ENCODE results near the gene HSD17B14.

DNA sequence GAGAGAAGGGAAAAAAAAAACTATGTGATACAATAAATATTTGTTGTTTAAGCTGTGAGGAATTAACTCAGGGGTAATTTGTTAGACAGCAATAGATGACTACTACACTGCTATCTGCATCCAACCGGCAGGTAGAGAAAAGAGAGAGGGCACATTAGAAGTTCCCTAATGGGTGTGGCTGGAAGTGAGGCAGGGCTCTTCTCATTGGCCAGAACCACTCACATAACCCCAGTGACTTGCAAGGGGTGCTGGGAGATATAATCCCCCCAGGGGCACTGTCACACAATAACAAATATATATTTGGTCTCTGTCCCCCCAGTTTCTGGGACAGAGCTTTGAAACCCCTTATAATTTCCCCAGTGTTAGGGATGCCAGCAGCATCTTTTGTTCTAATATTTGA, 56.7 kb downstream of the HSD17B14 start:
- TF ChIP-seq, protein P1, sequence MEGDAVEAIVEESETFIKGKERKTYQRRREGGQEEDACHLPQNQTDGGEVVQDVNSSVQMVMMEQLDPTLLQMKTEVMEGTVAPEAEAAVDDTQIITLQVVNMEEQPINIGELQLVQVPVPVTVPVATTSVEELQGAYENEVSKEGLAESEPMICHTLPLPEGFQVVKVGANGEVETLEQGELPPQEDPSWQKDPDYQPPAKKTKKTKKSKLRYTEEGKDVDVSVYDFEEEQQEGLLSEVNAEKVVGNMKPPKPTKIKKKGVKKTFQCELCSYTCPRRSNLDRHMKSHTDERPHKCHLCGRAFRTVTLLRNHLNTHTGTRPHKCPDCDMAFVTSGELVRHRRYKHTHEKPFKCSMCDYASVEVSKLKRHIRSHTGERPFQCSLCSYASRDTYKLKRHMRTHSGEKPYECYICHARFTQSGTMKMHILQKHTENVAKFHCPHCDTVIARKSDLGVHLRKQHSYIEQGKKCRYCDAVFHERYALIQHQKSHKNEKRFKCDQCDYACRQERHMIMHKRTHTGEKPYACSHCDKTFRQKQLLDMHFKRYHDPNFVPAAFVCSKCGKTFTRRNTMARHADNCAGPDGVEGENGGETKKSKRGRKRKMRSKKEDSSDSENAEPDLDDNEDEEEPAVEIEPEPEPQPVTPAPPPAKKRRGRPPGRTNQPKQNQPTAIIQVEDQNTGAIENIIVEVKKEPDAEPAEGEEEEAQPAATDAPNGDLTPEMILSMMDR (conservative IDR thresholded peaks at IDR 0.05 in 1 of 2, IDR thresholded peaks at IDR 0.05 in 1 of 2; ENCODE audit: extremely low read depth in 1 of 2, insufficient read depth in 1 of 2, low read depth in 1 of 2, low read length in 2 of 2): no peak
- no peak for TF ChIP-seq EZH2 (IDR thresholded peaks at IDR 0.05; ENCODE audit: borderline replicate concordance, low read length)
